GM12865 (cell line): Measurements from ENCODE around the gene MTHFSD.

ENCODE experiments used
- DNase-seq: peaks from one replicate; pipeline ENCODE4 v3.0.0; 2010; ENCODE audit warnings: low read depth
- H3K4me3 ChIP-seq: 2 replicates; pipeline ENCODE4 v1.5.1; 2011; ENCODE audit warnings: mild to moderate bottlenecking, low read depth, low read length, control low read depth
- TF ChIP-seq, protein P1 (sequence below): IDR thresholded peaks from 2 replicates; pipeline ENCODE4 v1.5.1; 2011; ENCODE audit warnings: low read length, control low read depth, low read depth, inconsistent platforms; ENCODE audit not compliant: insufficient read depth; ENCODE audit errors: missing control alignments

The MTHFSD gene

DNA sequence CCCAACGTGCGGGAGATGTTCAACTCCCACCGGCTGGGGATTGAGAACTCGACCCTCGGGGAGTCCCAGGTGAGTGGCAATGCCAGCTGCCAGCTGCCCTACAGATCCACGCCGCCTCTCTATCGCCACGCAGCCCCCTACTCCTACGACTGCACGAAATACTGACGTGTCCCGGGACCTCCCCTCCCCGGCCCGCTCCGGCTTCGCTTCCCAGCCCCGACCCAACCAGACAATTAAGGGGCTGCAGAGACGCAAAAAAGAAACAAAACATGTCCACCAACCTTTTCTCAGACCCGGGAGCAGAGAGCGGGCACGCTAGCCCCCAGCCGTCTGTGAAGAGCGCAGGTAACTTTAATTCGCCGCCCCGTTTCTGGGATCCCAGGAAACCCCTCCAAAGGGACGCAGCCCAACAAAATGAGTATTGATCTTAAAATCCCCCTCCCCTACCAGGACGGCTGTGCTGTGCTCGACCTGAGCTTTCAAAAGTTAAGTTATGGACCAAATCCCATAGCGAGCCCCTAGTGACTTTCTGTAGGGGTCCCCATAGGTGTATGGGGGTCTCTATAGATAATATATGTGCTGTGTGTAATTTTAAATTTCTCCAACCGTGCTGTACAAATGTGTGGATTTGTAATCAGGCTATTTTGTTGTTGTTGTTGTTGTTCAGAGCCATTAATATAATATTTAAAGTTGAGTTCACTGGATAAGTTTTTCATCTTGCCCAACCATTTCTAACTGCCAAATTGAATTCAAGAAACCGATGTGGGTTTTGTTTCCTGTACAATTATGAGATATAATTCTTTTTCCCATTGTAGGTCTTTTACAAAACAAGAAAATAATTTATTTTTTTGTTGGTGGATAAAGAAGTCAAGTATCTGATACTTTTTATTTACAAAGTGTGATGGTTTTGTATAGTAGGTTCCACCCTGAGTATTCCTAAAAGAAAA is 13.9 kb upstream of the MTHFSD start:
- DNase-seq, result no peak
- TF ChIP-seq, protein P1, sequence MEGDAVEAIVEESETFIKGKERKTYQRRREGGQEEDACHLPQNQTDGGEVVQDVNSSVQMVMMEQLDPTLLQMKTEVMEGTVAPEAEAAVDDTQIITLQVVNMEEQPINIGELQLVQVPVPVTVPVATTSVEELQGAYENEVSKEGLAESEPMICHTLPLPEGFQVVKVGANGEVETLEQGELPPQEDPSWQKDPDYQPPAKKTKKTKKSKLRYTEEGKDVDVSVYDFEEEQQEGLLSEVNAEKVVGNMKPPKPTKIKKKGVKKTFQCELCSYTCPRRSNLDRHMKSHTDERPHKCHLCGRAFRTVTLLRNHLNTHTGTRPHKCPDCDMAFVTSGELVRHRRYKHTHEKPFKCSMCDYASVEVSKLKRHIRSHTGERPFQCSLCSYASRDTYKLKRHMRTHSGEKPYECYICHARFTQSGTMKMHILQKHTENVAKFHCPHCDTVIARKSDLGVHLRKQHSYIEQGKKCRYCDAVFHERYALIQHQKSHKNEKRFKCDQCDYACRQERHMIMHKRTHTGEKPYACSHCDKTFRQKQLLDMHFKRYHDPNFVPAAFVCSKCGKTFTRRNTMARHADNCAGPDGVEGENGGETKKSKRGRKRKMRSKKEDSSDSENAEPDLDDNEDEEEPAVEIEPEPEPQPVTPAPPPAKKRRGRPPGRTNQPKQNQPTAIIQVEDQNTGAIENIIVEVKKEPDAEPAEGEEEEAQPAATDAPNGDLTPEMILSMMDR, result no peak
- no peak overlapping the region for H3K4me3 ChIP-seq

DNA sequence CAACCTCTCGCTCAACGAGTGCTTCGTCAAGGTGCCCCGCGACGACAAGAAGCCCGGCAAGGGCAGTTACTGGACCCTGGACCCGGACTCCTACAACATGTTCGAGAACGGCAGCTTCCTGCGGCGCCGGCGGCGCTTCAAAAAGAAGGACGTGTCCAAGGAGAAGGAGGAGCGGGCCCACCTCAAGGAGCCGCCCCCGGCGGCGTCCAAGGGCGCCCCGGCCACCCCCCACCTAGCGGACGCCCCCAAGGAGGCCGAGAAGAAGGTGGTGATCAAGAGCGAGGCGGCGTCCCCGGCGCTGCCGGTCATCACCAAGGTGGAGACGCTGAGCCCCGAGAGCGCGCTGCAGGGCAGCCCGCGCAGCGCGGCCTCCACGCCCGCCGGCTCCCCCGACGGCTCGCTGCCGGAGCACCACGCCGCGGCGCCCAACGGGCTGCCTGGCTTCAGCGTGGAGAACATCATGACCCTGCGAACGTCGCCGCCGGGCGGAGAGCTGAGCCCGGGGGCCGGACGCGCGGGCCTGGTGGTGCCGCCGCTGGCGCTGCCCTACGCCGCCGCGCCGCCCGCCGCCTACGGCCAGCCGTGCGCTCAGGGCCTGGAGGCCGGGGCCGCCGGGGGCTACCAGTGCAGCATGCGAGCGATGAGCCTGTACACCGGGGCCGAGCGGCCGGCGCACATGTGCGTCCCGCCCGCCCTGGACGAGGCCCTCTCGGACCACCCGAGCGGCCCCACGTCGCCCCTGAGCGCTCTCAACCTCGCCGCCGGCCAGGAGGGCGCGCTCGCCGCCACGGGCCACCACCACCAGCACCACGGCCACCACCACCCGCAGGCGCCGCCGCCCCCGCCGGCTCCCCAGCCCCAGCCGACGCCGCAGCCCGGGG is 12.9 kb upstream of the MTHFSD start:
- DNase-seq, result no peak
- TF ChIP-seq, protein P1, result no peak
- H3K4me3 ChIP-seq, result no peak overlapping the region

DNA sequence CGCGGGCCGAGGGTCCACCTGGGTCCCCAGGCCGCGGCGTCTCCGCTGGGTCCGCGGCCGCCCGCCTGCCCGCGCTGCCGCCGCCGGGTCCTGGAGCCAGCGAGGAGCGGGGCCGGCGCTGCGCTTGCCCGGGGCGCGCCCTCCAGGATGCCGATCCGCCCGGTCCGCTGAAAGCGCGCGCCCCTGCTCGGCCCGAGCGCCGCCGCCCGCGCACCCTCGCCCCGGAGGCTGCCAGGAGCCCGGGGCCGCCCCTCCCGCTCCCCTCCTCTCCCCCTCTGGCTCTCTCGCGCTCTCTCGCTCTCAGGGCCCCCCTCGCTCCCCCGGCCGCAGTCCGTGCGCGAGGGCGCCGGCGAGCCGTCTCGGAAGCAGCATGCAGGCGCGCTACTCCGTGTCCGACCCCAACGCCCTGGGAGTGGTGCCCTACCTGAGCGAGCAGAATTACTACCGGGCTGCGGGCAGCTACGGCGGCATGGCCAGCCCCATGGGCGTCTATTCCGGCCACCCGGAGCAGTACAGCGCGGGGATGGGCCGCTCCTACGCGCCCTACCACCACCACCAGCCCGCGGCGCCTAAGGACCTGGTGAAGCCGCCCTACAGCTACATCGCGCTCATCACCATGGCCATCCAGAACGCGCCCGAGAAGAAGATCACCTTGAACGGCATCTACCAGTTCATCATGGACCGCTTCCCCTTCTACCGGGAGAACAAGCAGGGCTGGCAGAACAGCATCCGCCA is 12.1 kb upstream of the MTHFSD start:
- TF ChIP-seq, protein P1, result no peak
- H3K4me3 ChIP-seq, result no peak overlapping the region
- no peak for DNase-seq

DNA sequence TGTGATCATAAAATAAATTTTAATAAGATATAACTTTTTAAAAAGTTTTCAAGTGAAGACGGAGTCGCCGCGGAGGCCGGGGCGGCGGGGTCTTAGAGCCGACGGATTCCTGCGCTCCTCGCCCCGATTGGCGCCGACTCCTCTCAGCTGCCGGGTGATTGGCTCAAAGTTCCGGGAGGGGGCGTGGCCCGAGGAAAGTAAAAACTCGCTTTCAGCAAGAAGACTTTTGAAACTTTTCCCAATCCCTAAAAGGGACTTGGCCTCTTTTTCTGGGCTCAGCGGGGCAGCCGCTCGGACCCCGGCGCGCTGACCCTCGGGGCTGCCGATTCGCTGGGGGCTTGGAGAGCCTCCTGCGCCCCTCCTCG is 11.5 kb upstream of the MTHFSD start, which contains the start of gene FOXC2:
Gene FOXC2, plus strand, starts transcription at position 229 of the 365 bp plus-strand sequence. CDS start 507 bp downstream, outside the sequence.
- no peak within 1 kb of the TSS for H3K4me3 ChIP-seq
- no peak for DNase-seq
- TF ChIP-seq, protein P1, result no peak

DNA sequence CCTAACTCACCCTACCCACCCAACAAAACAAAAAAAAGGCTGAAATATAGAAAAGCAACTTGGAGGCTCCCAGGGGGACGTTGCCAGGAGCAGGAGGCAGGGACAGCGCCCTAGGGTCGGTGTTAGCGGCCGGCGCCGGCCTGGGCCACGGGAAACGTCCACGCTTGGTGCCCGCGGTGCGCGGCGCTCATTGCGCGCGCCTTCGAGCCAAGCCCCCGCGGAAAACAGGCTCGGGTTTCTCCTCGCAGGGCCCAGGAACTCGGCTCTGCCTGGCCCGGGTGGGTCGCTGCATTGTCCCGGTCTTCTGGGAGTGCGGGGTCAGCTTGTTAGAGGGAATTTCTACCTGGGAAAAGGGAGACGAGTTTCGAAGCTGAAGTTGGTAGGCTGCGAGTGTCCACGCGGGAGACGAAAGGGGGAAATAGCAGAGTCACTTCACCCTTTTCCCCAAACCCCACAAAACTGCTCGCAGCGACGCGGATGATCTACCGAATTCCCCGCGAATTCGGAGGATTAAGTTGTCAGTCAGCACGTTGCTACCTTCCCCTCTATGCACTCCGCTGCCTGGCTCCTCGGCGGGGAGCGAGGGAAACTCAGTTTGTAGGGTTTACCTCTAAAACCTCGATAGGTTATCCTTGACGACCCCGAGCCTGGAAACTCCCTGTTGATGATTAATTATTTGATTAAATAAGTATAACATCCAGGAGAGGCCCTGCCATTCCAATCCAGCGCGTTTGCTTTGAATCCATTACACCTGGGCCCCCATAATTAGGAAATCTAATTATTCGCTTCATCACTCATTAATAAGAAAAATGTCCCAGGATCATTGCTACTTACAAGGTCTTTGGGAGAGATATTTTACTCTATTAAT is 10.8 kb upstream of the MTHFSD start:
- TF ChIP-seq, protein P1, result no peak
- no peak overlapping the region for H3K4me3 ChIP-seq
- DNase-seq, result no peak

DNA sequence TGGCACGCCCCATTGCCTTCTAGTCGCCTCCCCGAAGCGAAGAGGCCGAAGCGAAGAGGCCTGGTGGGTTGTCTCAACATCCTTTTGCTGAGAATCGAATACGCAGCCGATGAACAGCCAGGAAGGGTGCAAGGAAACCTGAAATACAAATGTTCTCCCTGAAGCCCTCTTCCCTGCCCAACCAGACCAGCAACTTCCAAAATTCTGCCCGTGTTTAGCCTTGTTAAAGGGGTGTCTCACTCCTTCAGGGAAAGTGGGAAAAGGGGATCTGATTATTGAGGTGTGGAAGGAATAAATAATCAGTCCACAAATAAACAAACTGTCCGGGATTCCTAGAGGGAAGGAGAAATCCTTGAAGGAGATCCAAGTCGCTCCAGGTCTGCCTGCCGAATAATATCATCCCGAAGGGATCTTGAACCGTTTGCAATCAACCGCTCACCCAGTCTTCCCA is 10.2 kb upstream of the MTHFSD start:
- DNase-seq, result no peak
- H3K4me3 ChIP-seq, result no peak overlapping the region
- TF ChIP-seq, protein P1, result no peak
